LNCaP clone FGC (cell line): Measurements from ENCODE around the gene FZD10.

Experiments
- DNase-seq: peaks from one replicate; pipeline ENCODE4 v3.0.0-alpha.2; 2011; ENCODE audit warnings: low read depth
- H3K4me3 ChIP-seq: 2 replicates; pipeline ENCODE4 v1.5.1; 2011; ENCODE audit warnings: mild to moderate bottlenecking, low read depth, low read length, control low read depth
- TF ChIP-seq, protein P1 (sequence below): IDR thresholded peaks from 2 replicates; pipeline ENCODE4 v1.5.1; 2012; ENCODE audit warnings: mild to moderate bottlenecking; ENCODE audit not compliant: control insufficient read depth, insufficient read depth; ENCODE audit errors: extremely low read depth

The FZD10 gene

DNA sequence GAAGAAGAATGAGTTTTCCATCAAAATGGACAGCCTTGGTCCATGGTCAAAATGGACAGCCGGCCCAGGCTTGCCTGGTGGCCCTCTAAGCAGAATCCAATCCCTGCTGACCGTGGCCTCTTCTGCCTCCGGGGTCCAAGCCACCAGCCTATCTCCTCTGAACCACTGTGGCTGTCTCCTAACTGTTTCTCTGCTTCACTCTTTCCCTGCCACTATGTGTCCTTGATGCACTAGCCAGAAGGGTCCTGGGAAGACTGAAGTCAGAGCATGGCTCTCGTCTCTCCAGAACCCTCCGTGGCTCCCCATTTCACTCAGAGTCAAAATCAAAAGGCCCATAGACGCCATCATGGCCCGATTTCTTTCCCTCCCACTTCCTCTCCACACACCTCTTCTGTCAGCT lies 8.5 kb upstream of the FZD10 start:
- no peak for DNase-seq
- TF ChIP-seq, protein P1, sequence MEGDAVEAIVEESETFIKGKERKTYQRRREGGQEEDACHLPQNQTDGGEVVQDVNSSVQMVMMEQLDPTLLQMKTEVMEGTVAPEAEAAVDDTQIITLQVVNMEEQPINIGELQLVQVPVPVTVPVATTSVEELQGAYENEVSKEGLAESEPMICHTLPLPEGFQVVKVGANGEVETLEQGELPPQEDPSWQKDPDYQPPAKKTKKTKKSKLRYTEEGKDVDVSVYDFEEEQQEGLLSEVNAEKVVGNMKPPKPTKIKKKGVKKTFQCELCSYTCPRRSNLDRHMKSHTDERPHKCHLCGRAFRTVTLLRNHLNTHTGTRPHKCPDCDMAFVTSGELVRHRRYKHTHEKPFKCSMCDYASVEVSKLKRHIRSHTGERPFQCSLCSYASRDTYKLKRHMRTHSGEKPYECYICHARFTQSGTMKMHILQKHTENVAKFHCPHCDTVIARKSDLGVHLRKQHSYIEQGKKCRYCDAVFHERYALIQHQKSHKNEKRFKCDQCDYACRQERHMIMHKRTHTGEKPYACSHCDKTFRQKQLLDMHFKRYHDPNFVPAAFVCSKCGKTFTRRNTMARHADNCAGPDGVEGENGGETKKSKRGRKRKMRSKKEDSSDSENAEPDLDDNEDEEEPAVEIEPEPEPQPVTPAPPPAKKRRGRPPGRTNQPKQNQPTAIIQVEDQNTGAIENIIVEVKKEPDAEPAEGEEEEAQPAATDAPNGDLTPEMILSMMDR, result no peak
- H3K4me3 ChIP-seq, result no peak overlapping the region

DNA sequence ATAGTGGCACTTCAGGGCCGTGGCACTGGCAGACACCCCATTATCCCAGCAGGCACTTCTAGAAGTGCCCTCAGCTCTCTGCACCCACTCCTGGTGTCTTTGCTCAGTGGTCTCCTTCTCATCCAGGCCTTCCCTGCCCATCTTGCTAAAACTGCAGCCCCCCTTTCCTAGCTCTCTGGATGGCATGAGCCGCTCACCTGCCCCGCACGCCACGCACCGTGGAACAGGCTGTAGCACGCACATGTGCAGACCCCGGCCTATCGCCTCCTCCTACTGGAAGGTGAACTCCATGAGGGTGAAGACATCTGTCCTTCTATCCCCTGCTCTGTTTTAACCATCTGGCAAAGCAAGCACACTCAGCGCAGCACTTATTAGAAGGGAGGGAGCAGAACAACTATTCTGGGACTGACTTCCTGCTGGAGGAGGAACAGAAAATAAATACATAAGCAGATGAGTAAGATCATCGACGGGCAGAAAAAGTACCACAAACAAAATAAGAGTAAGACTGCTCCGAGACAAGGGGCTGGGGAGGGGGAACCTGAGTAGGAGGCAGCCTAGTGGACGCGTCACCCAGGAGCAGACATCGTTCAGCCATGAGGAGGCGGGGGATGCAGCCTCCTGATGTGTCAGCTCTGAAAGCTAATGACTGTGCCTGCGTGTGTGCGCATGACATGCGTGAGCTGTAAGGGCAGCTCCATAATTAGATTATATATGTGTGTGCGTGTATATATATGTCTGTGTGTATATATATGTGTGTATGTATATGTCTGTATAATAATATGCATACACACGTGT lies 7.8 kb upstream of the FZD10 start:
- no peak overlapping the region for H3K4me3 ChIP-seq
- TF ChIP-seq, protein P1, result no peak
- DNase-seq, result no peak

GRCh38 chr12:130155416-130156073 lies 6.7 kb upstream of the FZD10 start:
- TF ChIP-seq, protein P1, result no peak
- DNase-seq, result no peak
- H3K4me3 ChIP-seq, result no peak overlapping the region

GRCh38 chr12:130156652-130157275 lies 5.5 kb upstream of the FZD10 start:
- H3K4me3 ChIP-seq, result no peak overlapping the region
- TF ChIP-seq, protein P1, result no peak

DNA sequence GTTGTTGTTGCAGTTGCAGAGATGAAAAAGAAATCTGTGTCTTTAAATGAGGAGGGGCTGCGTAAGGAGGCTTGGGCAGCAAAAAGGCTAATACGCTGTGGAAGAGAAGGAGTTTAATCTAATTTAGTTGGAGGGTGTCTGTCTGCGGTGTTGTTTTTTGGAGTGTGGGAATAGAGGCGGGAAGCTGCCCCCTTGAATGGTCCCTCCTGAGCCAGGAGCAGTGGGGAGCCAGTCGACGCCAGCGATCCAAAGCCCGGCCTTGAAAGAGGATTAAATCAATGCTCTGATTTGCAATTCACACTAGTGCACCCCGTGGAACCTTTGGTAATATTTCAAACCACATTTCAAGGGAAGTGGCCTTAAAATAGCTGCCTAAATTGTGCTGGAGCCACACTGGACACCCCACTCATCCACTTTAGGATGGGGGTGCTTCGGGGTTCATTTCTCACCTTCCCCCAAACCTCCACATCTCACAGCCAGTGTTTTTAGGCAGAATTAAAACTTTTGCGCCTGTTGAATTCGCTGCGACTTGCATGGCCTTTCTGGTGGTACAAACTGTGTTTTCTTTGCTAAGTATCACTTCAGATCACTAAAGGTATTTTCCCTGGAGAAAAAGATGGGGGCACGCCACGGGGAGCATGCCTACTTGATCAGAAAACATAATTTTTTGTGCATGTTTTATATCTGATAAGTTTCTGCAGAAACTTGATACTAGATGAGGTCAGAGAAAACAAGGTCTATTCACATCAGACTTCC lies 4.1 kb upstream of the FZD10 start:
- no peak for DNase-seq
- H3K4me3 ChIP-seq, result no peak overlapping the region
- TF ChIP-seq, protein P1, result no peak

More at GRCh38 chr12:130156652-130157275, 5.5 kb upstream of the FZD10 start:
- no peak for DNase-seq

DNA sequence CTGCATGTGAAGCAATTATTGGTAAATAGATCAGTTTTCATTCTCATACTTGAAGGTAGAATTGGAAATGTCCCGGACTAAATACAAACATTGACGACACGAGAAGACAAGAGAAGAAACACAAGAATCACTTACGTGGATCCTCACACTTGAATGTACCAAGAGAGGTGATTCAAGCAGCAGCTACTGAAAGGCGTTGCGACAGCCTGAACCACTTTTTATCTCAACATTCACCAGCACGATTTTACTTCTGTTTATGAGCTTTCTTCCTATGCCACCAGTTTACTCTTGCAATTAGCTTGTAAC lies 3.6 kb upstream of the FZD10 start:
- no peak for DNase-seq

More for the DNA sequence above, 3.6 kb upstream of the FZD10 start:
- no peak overlapping the region for H3K4me3 ChIP-seq
- TF ChIP-seq, protein P1, result no peak
